NCI-H2196 treated with DMSO at 0.1 percent for 48 hours (cell line): ENCODE measurements around the gene RCBTB1.
"Not testable (repeated sequence)": the region's sequence is repeated elsewhere in the genome, so short reads cannot be mapped to it uniquely, and the experiment has no call there.

Experiments used
- DNase-seq: peaks from one replicate; lab custom pipeline; 2025; ENCODE audit not compliant: unreplicated experiment; lab: John Stamatoyannopoulos, UW

The RCBTB1 gene

DNA sequence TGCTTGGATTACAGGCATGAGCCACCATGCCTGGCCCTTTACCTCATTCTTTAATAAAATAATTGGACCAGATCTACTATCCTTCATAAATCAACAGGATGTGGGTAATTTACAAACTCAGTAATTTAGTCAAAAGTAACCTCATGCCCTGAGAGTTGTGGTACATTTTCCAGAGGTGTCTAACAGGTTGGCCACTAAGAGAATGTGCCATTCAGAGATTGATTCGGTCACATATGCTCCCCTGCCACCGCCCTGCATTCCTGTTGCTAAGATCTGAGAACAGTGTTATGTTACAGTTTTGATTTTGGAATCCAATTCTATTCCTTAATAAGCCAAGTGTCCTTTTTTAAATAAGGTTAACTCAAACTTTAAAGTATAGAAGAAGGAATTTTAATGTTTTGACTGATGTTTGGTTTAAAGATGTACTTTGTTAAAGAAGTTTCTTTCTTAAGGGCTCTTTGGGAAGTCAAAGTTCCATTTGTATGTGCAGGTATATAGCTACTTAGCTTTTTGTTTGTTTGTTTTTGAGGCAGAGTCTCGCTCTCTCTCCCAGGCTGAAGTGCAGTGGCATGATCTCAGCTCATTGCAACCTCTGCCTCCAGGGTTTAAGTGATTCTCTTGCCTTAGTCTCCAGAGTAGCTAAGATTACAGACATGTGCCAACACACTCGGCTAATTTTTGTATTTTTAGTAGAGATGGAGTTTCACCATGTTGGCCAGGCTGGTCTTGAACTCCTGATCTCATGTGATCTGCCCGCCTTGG is 60.4 kb downstream of the RCBTB1 start:
- no peak for DNase-seq

- DNase-seq, result no peak
Measured at GRCh38 chr13:49521224-49521623, 64.1 kb downstream of the RCBTB1 start.

- DNase-seq, result no peak
Measured at GRCh38 chr13:49517461-49517860, 67.9 kb downstream of the RCBTB1 start.

DNA sequence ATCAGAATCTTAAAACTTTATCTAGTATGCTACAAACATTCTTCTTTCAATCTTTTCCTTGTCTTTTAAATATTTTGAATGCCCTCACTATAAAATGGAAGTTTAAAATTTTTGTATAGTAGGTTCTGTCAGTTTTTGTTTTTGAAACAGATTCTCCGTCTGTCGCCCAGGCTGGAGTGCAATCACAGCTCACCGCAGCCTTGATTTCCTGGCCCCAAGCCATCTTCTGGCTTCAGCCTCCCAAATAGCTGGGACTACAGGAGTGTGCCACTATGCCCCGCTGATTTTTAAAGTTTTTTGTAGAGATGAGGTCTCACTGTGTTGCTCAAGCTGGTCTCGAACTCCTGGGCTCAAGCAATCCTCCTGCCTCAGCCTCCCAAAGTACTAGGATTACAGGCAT is 68.9 kb downstream of the RCBTB1 start:
- no peak for DNase-seq

- DNase-seq, result no peak
Measured at GRCh38 chr13:49512578-49512977, 72.8 kb downstream of the RCBTB1 start.

DNA sequence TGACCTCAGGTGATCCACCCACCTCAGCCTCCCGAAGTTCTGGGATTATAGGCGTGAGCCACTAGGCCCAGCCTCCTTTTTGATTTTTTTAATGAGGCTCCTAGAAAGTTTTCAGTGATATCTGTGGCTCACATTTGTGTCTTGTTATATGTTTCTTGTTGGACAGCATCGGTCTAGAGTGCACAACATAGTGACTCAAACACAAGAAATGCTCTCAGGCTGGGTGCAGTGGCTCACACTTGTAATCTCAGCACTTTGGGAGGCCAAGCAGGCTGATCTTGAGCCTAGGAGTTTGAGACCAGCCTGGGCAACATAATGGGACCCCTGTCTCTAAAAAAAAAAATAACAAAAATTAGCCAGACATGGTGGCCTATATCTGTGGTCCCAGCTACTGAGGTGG is 81.4 kb downstream of the RCBTB1 start:
- DNase-seq, result no peak

DNA sequence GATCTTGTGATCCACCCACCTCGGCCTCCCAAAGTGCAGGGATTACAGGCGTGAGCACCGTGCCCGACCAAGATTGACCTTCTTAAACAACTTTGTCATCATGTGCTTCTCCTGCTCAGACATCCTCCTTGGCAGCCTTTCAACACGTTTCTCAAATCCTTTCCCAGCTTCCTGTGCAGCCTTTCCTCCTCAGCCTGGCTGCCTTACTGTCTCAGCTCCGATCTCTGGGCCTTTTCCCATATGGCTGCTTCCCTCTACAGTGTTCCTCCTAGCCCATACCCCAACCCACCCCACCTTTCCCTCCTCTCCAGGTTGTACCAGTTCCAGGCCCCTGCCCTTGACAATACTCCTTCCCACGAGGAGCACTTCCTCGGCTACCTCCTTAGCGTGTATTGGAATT is 82.4 kb downstream of the RCBTB1 start:
- no peak for DNase-seq

DNA sequence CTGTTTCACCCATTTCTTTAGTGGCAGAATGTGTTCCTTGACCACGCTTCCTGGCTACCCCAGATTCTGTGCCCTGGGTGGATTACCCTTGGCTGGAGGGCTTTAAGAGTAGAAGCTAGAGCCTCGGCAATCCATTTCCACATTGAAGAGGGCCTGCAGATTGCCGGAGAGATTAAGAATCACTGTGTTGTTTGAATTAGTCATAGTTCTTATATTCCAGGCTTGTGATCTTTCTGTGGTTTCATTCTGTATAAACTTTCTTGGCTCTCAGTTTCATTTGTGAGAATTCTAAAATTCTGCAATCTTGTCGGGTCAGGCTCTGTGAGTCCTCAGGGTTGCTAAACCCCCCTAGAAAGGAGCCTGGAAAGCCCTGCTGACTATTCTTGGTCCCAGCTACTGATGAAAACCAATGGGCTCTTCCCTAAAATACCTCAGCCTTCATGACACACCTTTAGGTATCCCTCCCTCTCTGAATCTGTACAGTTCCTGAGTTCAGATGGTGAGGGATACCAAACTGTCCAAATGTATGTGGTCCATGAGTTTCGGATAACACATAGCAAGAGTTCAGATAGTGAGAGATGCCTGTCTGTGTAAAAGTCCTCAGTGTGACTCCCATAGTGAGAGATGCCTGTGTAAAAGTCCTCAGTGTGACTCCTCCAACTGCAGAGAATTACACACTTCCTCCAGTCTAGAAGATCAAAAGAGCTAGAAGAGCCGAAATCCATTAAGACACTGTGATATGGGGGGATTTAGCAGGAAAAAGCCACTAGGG is 85.3 kb downstream of the RCBTB1 start:
- no peak for DNase-seq

- DNase-seq, result no peak
Measured at GRCh38 chr13:49498206-49498605, 87.2 kb downstream of the RCBTB1 start.

GRCh38 chr13:49497272-49497671 is 88.1 kb downstream of the RCBTB1 start:
- no peak for DNase-seq

DNA sequence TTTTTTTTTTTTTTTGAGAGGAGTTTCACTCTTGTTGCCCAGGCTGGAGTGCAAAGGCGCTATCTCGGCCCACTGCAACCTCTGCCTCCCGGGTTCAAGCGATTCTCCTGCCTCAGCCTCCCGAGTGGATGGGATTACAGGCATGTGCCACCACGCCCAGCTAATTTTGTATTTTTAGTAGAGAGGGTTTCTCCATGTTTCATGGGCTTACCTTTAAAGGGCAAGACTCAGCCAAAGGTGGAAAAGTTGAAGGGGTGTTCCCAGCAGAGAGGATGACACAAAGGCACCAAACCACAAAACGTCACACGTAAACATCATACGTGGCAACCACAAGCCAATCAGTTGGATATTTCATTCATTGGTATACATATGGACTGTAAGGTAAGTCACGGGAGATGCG is 88.5 kb downstream of the RCBTB1 start:
- not testable (repeated sequence) for DNase-seq

GRCh38 chr13:49495783-49496762 is 89.3 kb downstream of the RCBTB1 start, which contains the start of gene PHF11:
Gene PHF11 (plus strand): TSS chr13:49495953. CDS start chr13:49496002, 49 bp downstream.
- DNase-seq, result no peak

DNA sequence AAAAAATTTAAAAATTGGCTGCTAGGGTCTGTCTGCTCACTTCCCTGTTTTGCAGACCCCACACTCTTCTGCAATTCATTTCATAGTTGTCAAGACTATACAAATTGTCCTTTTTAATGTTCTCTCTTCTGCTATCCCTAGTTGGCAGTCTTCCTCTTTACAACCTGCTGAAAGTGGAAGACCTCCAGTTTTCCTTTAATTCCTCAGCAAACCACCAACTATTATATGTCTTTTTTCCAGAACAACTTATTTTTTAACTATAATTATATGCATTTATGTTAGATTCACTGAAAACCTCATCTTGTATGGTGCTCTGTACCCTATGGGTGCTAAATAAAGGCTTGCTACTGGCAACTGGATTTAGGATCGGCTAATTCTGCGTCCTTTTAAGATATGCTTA is 90.7 kb downstream of the RCBTB1 start:
- no peak for DNase-seq

- DNase-seq, result no peak
Measured at GRCh38 chr13:49488563-49488962, 96.8 kb downstream of the RCBTB1 start.
